ENCODE measurements around the gene CCR6.
"Not testable (repeated sequence)": the region's sequence is repeated elsewhere in the genome, so short reads cannot be mapped to it uniquely, and the experiment has no call there.

Gene CCR6

GRCh38 chr6:167180086-167180485, 57.2 kb downstream of the CCR6 start:
- not testable (repeated sequence) for DNase-seq

GRCh38 chr6:167181351-167181750, 58.5 kb downstream of the CCR6 start:
- not testable (repeated sequence) for DNase-seq

DNA sequence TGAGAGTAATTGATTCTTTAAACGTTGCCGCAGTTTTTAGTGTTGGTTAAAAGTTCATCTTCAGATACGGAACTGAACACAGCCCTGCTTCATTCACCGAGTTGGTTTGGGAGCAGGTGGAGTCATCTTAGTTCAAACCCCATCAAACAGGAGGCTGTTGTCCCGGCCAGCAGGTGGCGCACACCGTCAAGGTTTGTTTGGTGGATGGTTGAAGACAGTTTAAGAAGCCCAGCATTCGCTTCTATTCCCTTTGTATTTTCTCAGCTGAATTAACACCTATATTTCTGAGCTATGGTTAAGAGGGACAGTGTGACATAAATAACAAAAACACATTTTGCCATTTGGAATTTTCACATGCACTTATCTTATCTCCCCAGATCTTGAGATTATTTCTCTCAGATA, 60.0 kb downstream of the CCR6 start:
- not testable (repeated sequence) for DNase-seq

DNA sequence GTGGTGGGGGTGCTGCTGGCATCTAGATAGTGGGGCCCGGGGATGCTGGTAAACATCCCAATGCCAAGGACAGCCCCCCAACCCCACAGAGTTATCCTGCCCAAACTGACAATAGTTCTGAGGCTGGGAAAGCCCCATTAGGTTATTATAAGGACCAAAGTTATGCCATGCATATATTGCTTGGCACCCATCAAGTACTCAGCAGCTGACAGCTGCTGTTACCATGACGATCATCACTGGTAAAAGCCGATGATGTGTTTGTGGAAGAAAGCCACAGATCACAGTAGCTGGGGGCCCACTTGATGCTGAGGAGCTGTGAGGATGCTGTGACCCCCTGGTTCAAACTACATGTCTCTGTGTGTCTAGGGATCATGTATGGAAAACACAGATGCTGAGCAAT, 62.2 kb downstream of the CCR6 start:
- not testable (repeated sequence) for DNase-seq

DNA sequence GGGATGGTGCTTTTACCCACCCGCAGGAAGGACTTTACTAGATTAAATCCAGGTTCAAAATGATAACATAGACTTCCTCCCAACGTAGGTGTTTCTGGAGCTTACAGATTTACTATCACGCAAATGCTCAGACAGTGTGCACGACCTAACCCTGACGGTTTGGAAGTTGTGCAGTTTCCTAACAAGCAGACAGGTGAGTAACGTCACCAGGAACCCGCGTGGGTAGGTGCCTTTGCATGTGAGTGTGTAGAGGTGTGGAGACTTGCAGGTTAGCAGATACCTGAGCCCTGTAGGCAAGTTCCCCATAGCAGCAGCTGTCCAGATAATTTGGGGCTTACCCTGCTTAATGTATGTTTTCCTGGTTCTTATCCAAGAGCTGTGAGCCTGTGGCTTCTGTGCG, 64.4 kb downstream of the CCR6 start:
- DNase-seq: not testable (repeated sequence)

Data from hematopoietic multipotent progenitor cell treated with erythropoietin and hydrocortisone succinate and interleukin-3 and kit ligand, for 4 days (in vitro differentiated cells).